Measurements from ENCODE around the gene NCKAP5.

Gene NCKAP5

GRCh38 chr2:133293544-133294353, 274.5 kb downstream of the NCKAP5 start:
- no peak for TF ChIP-seq RAD21 (IDR thresholded peaks at IDR 0.05; ENCODE audit: low read depth)
- no peak for TF ChIP-seq NFIC (IDR thresholded peaks at IDR 0.05)
- TF ChIP-seq MAX (IDR thresholded peaks at IDR 0.05): no peak
- no peak for TF ChIP-seq CREB1 (IDR thresholded peaks at IDR 0.05; ENCODE audit: low read depth)
- no peak for TF ChIP-seq EP300 (IDR thresholded peaks at IDR 0.05; ENCODE audit: borderline replicate concordance)
- no peak for TF ChIP-seq TCF12 (IDR thresholded peaks at IDR 0.05; ENCODE audit: low read depth)
- no peak for TF ChIP-seq REST (IDR thresholded peaks at IDR 0.05; ENCODE audit: low read depth)
- no peak for TF ChIP-seq TEAD4 (IDR thresholded peaks at IDR 0.05)
- no peak for TF ChIP-seq TAF1 (IDR thresholded peaks at IDR 0.05; ENCODE audit: low read depth)
- no peak for TF ChIP-seq EGR1 (IDR thresholded peaks at IDR 0.05)
- TF ChIP-seq ZBTB7A (IDR thresholded peaks at IDR 0.05; ENCODE audit: low read depth): no peak
- TF ChIP-seq FOXM1 (IDR thresholded peaks at IDR 0.05; ENCODE audit: borderline replicate concordance, low read depth): no peak
- no peak for TF ChIP-seq CEBPB (IDR thresholded peaks at IDR 0.05)
- TF ChIP-seq YY1 (IDR thresholded peaks at IDR 0.05; ENCODE audit: low read depth): no peak
- TF ChIP-seq USF1 (IDR thresholded peaks at IDR 0.05): no peak

- no peak for TF ChIP-seq YY1 (IDR thresholded peaks at IDR 0.05; ENCODE audit: low read depth)
- no peak for TF ChIP-seq REST (IDR thresholded peaks at IDR 0.05; ENCODE audit: low read depth)
- no peak for TF ChIP-seq TCF12 (IDR thresholded peaks at IDR 0.05; ENCODE audit: low read depth)
- TF ChIP-seq TAF1 (IDR thresholded peaks at IDR 0.05; ENCODE audit: low read depth): no peak
- no peak for TF ChIP-seq MAX (IDR thresholded peaks at IDR 0.05)
- TF ChIP-seq ZBTB7A (IDR thresholded peaks at IDR 0.05; ENCODE audit: low read depth): no peak
- no peak for TF ChIP-seq FOXM1 (IDR thresholded peaks at IDR 0.05; ENCODE audit: borderline replicate concordance, low read depth)
- no peak for TF ChIP-seq EP300 (IDR thresholded peaks at IDR 0.05; ENCODE audit: borderline replicate concordance)
- TF ChIP-seq EGR1 (IDR thresholded peaks at IDR 0.05): no peak
- TF ChIP-seq CEBPB (IDR thresholded peaks at IDR 0.05): no peak
- no peak for TF ChIP-seq CREB1 (IDR thresholded peaks at IDR 0.05; ENCODE audit: low read depth)
- TF ChIP-seq RAD21 (IDR thresholded peaks at IDR 0.05; ENCODE audit: low read depth): no peak
- no peak for TF ChIP-seq TEAD4 (IDR thresholded peaks at IDR 0.05)
- no peak for TF ChIP-seq NFIC (IDR thresholded peaks at IDR 0.05)
- TF ChIP-seq USF1 (IDR thresholded peaks at IDR 0.05): no peak
Measured at GRCh38 chr2:133292259-133292658, 276.0 kb downstream of the NCKAP5 start.

GRCh38 chr2:133287709-133288108, 280.6 kb downstream of the NCKAP5 start:
- TF ChIP-seq CEBPB (IDR thresholded peaks at IDR 0.05) (no peak), RAD21 (IDR thresholded peaks at IDR 0.05; ENCODE audit: low read depth) (no peak), CREB1 (IDR thresholded peaks at IDR 0.05; ENCODE audit: low read depth) (no peak), MAX (IDR thresholded peaks at IDR 0.05) (no peak), TCF12 (IDR thresholded peaks at IDR 0.05; ENCODE audit: low read depth) (no peak), YY1 (IDR thresholded peaks at IDR 0.05; ENCODE audit: low read depth) (no peak), EGR1 (IDR thresholded peaks at IDR 0.05) (no peak), TAF1 (IDR thresholded peaks at IDR 0.05; ENCODE audit: low read depth) (no peak)

GRCh38 chr2:133286326-133286922, 281.8 kb downstream of the NCKAP5 start:
- TF ChIP-seq RAD21 (IDR thresholded peaks at IDR 0.05; ENCODE audit: low read depth) (no peak), REST (IDR thresholded peaks at IDR 0.05; ENCODE audit: low read depth) (no peak), TCF12 (IDR thresholded peaks at IDR 0.05; ENCODE audit: low read depth) (no peak), FOXM1 (IDR thresholded peaks at IDR 0.05; ENCODE audit: borderline replicate concordance, low read depth) (no peak), YY1 (IDR thresholded peaks at IDR 0.05; ENCODE audit: low read depth) (no peak), TAF1 (IDR thresholded peaks at IDR 0.05; ENCODE audit: low read depth) (no peak), USF1 (IDR thresholded peaks at IDR 0.05) (no peak), ZBTB7A (IDR thresholded peaks at IDR 0.05; ENCODE audit: low read depth) (no peak), NFIC (IDR thresholded peaks at IDR 0.05) (no peak), TEAD4 (IDR thresholded peaks at IDR 0.05) (peak; percentile 50; the same call in 1 of the 2 replicates), CREB1 (IDR thresholded peaks at IDR 0.05; ENCODE audit: low read depth) (no peak), CEBPB (IDR thresholded peaks at IDR 0.05) (peak; percentile 32; the same call in 1 of the 2 replicates), EGR1 (IDR thresholded peaks at IDR 0.05) (no peak)
